ENCODE measurements around the gene P4HA2.

Gene P4HA2

DNA sequence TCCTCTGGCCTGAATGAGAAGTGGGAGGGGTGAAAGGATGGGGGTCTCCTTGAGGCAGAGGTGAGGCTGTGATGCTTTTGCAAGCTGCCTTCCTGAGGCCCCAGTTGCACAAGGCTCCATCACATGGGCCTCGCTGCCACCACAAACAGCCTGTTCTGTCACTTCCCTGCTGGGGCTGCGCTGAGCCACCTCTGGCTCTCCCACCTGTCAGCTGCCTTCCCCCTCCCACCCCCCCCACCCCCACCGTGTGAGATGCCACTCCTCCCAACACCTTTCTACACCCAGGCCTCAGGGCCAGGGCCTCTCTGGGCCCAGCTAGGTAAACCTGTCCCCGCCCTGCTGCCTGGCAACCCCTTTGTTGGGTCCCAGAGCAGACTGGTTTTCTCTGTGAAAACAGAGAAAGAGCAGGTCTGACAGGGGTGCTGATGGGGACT, 25.4 kb upstream of the P4HA2 start:
- in situ Hi-C loops (cut with HindIII; ENCODE audit: low sequenced_read_pairs), result no loop called here

DNA sequence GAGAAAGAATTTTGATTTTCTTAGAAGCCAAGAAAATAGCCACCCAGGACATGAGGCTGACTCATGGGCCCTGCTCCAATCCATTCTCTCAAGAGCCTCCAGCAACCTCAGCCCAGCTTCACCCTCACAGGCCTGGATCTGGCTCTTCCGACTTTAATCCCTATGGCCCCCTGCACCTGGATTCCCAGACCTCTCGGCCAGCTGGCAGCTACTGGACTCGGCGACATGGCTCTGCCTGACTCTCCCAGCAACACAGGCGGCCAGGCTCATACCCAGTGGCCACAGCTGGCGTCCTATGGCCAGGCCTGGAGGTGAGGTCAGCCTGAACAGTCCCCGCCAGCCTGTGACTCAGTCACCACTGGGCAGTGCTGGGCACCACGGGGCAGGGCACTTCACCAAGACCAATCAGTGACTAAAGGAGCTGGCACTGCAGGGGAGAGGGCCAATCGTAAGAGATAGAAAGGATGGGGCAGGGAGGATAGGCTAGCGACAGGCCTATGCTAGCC, 23.6 kb upstream of the P4HA2 start:
- in situ Hi-C loops (cut with HindIII; ENCODE audit: low sequenced_read_pairs), result no loop called here

DNA sequence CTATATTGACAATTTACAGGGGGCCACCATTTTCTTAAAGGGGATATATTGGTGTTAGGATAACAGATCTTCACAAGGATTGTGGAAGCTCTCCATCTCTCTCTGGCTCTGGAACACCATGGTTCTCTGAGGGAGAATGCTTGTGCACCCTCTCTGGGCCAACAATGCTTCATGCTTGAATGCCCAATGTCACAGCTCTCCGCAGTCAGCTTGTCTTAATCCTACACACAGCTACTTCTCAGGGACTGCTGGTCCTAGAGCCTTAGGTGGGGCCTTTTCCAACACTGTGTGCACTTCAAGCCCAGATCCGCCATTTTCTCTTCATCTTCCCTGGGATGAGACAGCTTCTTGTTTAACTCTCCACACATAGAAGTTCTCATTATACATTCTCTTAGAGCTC, 22.9 kb upstream of the P4HA2 start:
- in situ Hi-C loops (cut with HindIII; ENCODE audit: low sequenced_read_pairs), result no loop called here

DNA sequence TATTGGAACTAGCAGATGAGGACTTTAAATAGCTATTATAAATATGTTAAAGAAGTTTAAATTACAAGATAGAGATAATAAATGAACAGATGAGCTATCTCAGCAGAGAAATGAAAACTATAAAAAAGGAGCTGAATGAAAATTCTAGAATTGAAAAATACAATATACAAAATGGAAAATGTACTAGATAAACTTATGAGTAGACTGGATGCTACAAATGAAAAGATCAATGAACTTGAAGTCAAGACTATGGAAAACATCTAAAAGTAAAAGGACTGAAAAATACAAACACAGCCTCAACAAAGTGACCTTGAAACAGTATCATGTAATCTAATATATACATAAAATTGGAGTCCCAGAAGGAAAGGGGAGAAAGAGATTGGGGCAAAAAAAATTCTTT, 19.2 kb upstream of the P4HA2 start:
- in situ Hi-C loops (cut with HindIII; ENCODE audit: low sequenced_read_pairs), result no loop called here

DNA sequence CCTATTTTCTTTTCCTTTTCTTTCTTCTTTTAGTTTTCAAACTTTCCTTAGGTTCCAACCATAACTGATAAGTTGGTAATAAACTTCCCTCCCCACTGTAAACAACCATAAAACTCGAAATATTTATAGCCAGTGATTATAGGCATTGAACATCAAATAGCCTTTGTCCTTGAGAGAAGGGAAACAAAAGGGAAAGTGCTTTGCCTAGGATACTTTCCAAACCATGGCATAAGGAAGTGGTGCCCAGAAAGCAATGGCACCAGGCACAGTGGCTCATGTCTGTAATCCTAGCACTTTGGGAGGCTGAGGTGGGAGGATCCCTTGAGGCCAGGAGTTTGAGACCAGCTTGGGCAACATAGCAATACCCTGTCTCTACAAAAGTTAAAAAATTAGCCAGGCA, 17.9 kb upstream of the P4HA2 start:
- in situ Hi-C loops (cut with HindIII; ENCODE audit: low sequenced_read_pairs), result no loop called here

DNA sequence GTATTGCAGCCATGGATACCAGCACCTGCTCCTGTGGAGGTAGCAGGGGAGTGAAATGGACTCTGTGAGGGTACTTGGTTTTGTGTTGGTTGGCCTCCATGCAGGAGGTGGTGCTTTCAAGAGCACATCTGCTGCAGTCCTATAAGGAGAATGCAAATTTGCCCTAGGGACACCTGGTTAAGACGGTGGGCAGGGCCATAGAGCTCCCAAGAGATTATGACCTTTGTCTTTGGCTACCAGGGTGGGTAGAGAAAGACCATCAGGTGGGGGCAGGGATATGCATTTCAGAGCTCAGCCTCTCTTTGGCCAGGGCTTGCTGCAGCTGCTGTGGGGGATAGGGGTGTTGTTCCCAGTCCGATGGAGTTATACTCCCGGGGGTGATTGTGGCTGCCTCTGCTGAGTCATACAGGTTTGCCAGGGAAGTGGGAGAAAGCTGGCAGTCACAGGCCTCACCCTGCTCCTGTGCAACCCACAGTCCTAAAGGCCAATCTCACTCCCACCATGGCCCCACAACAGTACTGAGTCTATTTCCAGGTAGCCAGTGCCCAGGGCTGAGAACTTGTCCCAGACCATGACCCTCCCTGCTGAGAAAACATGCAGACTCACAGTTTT, 15.8 kb upstream of the P4HA2 start:
- in situ Hi-C loops (cut with HindIII; ENCODE audit: low sequenced_read_pairs), result no loop called here

DNA sequence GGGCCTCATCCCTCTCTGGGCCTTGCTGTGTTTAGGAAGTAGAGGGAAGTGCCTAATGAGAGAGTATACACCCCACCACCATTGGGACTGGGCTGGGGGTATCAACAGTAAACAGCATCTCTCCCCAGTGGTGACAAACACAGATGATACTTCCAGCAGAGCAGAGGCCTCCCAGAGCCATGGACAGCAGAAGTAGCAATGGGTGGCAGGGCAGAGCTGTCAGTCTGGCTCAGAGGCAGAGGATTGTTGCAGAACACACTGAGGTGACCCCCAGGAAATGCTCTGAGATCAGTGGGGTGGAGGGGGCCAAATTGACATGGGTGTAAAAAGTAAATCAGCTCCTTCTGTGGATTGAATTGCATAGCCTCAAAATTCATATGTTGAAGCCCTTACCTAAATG, 12.1 kb upstream of the P4HA2 start:
- in situ Hi-C loops (cut with HindIII; ENCODE audit: low sequenced_read_pairs), result no loop called here

DNA sequence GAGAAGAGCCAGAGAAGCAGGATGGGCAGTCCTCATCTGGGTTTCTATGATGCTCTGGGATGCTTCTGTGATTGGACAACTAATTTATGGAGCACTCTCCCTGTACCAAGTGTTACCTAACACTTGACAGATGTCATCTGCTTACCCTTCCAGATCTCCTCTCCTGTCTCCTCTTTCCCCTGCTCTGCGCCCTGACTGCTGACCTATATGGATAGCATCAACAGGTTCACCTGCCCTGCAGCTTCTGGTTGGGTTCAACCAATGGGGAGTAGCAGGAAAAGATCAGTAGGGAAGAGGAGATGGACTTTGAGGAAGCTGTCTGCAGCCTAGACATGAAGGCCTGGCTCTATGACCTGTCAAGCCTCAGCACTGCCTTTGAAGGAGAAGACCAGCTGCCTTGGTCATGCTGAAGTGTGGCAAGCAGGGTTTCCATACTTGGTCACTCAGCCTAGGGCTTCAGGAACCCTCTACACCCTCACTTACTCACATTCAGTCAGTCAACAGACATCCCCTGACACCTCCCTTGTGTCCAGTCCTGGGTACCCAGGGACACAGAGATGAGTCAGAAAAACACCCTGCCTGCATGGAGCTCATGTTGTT, 11.3 kb upstream of the P4HA2 start:
- in situ Hi-C loops (cut with HindIII; ENCODE audit: low sequenced_read_pairs), result no loop called here

DNA sequence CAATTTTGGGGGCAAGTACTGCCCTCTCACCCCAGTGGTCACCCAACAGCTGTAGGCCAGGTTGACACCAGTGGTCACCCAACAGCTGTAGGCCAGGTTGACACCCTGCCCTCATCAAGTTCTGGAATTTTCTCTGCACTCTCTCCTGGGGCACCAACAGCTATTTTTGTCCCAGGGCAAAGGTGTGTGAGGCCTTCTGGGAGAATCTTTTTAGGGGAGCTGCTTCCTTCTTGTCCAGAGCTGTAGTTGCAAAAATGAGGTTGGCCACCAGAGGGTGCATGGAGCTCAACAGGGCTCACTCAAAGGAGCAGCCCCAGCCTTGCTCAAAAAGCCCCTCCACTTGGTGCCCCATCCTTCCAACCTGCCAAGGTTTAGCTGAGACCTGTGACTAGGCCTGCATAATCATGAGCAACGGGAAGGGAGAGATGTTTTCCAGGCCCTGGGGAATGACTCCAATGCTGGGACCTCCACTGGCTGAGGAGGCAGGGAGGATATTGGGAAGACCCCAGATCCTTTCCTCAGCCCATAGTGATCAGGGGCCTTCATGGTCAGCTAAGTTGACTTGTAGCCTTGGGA, 10.6 kb upstream of the P4HA2 start:
- in situ Hi-C loops (cut with HindIII; ENCODE audit: low sequenced_read_pairs), result no loop called here

DNA sequence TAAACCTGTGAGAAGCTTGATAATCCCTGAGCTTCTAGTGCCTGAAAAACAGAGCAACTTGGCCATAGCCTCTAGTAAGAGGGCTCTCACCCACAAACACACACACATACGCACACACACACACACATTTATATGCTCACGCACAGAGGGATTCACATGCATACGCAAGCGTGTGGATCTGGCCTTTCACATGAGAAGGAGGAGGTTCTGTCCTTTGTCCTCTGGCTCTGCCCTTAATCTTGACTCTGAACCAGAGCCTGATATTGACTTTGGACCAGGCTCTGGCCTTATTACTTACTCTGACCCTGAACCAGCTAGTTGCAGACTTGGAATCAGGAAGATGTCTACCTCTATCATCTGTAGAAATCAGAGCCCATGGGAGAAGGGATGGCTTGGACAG, 10.0 kb upstream of the P4HA2 start:
- in situ Hi-C loops (cut with HindIII; ENCODE audit: low sequenced_read_pairs), result no loop called here

DNA sequence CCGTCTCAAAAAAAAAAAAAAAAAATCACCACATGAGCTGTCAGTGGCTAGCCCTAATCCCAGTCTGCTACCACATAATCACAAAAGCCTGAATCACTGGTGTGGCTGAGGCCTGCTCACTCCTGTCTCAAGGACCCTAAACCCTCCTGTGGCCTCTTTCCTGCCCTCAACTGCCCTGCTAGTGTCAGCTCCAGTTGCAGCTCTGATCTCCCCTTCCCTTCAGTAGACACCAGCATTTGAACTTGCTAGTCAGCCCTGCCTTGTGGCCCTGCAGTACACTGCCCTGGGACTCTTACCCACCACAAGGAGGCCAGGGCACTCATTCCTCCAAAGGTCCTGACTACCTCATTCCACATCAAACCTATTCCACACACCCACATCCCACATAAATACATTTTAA, 9.5 kb upstream of the P4HA2 start:
- in situ Hi-C loops (cut with HindIII; ENCODE audit: low sequenced_read_pairs), result no loop called here

DNA sequence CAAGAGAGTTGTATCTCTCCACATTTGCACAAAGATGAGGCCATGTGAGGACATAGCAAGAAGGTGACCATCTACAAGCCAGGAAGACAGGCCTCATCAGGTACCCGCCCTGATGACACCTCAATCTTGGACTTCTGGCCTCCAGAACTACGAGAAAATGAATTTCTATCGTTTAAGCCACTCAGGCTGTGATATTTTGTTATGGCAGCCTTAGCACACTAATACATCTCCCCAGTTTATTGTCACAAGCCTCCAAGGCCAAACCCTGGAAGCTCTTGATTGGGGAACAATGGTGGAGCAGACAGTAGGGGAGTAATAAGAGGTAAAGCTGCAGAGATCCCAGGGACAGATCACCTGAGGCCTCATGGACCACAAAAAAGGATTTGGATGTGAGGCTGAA, 7.7 kb upstream of the P4HA2 start:
- in situ Hi-C loops (cut with HindIII; ENCODE audit: low sequenced_read_pairs), result no loop called here

DNA sequence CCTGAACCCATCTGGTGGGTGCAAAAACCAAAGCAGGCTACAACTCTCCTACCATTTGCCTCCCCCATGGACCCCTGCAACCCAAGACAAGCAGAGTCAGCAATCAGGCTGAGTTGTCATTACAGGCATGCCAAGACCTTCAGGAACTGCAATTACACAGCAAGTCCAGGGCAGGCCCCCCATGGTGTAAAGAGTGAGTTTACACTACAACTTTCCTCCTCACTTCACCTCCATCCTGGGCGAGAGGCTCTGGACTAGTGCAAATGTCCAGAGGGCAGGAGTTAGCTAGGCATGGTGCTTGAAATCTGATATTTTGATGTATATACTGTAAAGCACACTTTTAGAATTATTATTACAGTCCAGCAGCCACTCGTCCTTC, 7.0 kb upstream of the P4HA2 start:
- in situ Hi-C loops (cut with HindIII; ENCODE audit: low sequenced_read_pairs), result no loop called here

DNA sequence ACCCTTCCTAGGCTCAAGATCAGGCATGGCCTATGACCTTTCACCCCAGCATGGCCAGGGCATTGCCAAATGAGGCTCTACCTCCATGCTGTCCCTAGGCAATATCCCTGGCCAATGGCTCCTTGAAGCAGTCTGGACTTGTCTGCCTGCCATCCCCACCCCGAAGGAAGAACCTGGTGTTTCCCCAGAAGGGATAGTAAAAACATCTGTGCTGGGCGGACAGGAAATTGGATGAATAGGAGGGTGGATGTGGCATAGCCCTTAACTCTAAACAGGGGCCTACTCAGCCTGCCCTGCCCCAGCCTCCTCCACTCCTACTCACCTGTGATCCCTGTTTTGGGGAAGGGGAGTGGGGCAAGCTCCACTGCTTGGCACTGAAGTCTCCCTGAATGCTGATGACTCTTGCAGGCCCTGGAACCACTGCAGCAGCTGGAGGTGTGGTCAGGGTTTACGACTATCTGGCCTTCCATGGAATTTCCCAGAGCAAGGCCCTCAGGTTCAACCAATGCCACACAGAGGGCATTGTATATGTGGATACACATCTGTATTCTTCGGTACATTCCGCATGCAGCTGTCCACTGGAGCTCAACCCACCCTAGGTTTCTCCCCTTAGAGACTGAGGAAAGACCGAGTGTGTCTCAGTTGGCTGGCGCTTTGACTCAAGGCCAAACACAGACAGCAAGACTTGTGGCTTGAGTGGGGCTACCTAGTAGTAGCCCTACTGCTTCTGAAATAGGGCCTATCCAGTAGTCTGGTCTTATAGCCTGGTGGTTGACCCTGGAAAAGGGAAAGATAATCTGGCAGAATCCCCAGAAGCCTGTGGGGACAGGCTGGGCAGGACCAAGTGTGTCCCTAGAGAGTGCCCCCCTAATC, 6.4 kb upstream of the P4HA2 start:
- in situ Hi-C loops (cut with HindIII; ENCODE audit: low sequenced_read_pairs), result no loop called here

DNA sequence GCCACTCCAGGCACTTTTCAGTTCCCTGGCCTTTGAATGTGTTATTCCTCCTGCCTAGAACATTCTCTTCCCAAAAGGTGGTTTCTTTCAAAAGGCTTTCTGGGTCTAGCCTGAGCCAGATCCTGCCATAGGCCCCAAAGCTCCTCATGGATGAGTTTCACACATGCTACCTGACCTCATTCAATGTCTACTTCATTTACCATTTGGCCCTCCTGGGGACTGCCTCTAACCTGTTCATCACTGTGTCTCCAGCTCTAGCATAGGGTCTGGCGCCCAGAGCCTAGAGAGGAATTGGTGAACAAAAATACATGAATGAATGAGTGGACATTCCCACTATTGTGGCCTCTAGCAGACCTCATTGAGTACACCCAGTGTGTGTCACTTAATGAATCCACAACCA, 5.4 kb upstream of the P4HA2 start:
- in situ Hi-C loops (cut with HindIII; ENCODE audit: low sequenced_read_pairs), result no loop called here

DNA sequence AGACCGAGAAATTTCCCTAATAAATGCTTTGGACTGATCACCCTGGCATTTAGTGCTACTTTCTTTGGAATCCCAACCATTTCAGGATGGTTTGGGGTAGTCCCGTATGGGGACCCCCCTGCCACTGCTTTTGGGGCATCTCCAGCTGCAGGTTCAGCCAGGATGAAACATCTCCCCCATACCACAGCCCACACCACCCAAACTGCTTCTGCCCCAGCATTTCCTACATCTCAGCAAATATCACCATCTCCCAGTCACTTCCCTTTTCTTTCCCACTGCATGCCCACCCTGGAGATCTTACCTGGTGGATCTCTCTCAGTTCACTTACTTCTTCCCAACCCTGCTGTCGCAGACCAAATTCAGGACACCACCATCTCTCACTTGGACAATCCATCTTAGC, 4.8 kb upstream of the P4HA2 start:
- in situ Hi-C loops (cut with HindIII; ENCODE audit: low sequenced_read_pairs), result no loop called here

DNA sequence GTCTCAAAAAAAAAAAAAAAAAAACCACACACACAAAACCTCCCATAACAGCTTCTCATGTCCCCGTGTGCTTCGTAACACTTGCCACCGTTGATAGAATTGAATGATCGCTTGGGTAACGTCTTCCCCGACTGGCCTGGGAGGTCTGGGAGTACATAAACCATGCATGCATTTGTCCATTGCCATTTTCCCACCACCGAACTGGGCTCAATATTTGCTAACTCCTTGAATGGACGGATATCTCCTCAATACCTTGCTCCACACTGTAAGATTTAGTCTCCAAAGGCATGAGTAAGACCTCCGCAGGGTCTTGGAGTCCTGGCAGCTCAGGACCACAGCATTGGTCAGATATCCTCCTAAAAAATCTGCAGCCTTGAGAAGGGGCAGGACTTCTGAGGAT, 3.2 kb upstream of the P4HA2 start:
- in situ Hi-C loops (cut with HindIII; ENCODE audit: low sequenced_read_pairs), result no loop called here

DNA sequence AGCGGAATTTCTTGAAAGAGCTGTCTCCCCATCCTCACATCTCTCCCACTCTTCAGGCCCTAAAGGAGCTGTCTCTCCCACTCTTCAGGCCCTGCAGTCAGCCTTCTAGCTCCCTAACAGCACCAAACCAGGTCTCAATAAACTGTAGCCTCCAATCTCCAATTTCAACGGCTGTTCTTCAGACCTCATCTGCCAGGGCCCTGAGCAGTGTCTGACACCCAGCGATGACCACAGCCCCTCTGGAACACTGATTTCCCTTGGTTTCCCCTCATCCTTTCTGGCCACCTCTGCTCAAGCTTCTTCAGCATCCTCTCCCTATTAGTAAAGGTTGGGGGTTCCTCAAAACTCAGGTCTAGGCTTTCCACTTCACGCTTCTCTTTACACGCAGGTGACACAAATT, 1.6 kb upstream of the P4HA2 start:
- in situ Hi-C loops (cut with HindIII; ENCODE audit: low sequenced_read_pairs), result no loop called here

DNA sequence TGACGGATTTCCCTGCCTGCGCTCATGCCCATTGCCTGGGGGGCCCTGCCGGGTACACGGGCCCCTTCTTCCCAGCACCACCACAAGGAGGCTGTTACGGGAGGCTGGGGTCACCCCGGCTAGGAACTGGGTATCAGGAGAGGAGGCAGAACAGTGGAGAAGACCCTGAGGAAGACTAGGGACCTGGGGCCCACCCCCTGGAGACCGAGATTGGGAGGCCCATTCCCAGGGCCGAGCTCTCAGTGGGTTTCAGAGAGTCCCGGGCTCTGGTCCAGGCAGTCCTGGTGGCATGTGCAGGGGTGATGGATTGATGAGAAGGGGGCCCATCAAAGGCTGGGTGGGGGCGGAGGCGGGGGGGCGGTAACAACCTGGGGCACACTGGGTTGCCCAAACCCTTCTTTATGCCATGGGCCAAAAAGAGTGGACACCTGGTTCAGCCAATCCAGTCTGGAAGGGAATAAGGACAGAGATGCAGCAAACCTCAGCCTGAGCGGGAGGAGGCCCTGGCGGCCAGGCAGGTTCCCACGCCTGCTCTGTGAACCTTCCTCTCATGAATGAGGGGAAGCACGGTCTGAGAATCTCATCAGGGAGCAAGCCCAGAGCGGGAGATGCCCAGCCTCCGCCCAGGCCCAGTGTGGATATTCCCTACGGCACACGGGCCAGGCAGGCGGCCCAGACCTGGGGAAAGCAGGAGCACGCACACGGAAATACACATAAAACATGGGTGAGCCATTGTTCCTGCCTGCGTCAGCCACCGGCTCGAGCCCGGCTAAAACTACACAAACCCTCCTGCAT, 785 bp upstream of the P4HA2 start:
- in situ Hi-C loops (cut with HindIII; ENCODE audit: low sequenced_read_pairs), result no loop called here

DNA sequence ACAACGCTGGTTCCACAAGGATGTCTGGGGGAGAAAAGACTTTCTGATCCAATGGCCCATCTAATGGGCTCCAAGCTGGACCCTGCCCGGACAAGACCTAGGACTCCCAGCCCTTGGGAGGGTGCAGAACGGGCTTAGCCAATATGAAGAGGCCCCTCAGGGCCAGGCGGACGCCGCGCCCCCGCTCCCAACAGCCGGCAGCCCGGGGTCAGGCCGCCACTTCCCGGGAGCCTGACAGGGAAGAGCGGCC, 493 bp downstream of the P4HA2 start:
- in situ Hi-C loops (cut with HindIII; ENCODE audit: low sequenced_read_pairs), result no loop called here

DNA sequence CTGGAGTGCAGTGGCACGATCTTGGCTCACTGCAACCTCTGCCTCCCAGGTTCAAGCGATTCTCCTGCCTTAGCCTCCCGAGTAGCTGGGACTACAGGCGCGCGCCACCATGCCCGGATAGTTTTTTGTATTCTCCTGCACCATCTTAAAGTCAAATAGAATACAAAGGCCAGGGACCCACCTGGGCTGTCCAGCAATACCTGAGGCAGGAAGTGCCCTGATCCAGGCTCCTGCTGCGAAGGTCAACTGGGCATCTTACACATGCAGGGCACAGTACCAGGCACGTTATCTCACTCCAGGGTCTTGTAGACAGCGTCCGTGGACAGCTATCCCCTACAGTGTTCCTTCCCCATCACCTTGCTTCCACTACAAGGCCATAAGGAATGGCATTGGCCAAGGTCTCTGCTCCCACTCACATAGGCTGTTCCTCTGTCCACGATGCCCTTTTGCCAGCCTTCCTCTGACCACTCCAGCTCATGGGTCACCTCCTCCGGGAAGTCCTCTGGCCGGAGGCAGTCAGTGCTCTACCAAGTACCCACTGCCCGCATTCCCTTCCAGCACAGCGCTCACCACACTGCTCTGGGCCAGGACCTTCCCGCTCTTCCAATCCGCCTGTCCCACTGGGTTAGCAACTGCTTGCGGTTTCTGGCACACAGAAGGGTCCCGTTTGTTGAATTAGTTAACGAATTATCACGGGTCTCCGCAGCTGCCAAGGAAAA, 978 bp downstream of the P4HA2 start:
- in situ Hi-C loops (cut with HindIII; ENCODE audit: low sequenced_read_pairs), result no loop called here
